Activated B cell treated with CpG ODN at 0.5 μM for 24 hours (primary cell): ENCODE data around the gene BRAT1. TPM values are rescaled to one million over a fixed set of nuclear protein-coding genes. Genes with fewer than 3 reads are reported as not detected.

Experiments
- ATAC-seq: fragments of 200-7000 bp; cut with Tn5 transposase; one replicate; pipeline ENCODE4 v1.10.0; 2021; ENCODE audit warnings: low read depth, mild to moderate bottlenecking, moderate library complexity
- CTCF ChIA-PET: fragments of 350-600 bp; sonication (Branson Sonifier 250); formaldehyde crosslinking; loops from one replicate; lab custom pipeline; 2021; ENCODE audit warnings: antibody characterized with exemption; lab: Charles Lee
- POLR2A ChIA-PET: fragments of 350-600 bp; sonication (Branson Sonifier 250); formaldehyde crosslinking; loops from one replicate; lab custom pipeline; 2021; ENCODE audit warnings: antibody characterized with exemption; lab: Charles Lee
- DNase-seq: peaks from one replicate; pipeline ENCODE4 v3.0.0; 2022
- H3K27ac Mint-ChIP-seq: one replicate; pipeline ENCODE4 v1.8.0; 2020; ENCODE audit warnings: mixed read lengths
- H3K27me3 Mint-ChIP-seq: one replicate; pipeline ENCODE4 v1.8.0; 2021; ENCODE audit warnings: mixed read lengths
- H3K36me3 Mint-ChIP-seq: one replicate; pipeline ENCODE4 v1.8.0; 2021; ENCODE audit warnings: low read depth, mixed read lengths
- H3K4me1 Mint-ChIP-seq: one replicate; pipeline ENCODE4 v1.8.0; 2021; ENCODE audit warnings: mixed read lengths
- H3K4me3 Mint-ChIP-seq: one replicate; pipeline ENCODE4 v1.8.0; 2020; ENCODE audit warnings: mild to moderate bottlenecking, mixed read lengths
- H3K9me3 Mint-ChIP-seq: one replicate; pipeline ENCODE4 v1.8.0; 2020; ENCODE audit warnings: mixed read lengths
- intact Hi-C: fragments of 100-400 bp; cut with micrococcal nuclease; formaldehyde crosslinking; loops from one replicate; pipeline ENCODE4 v1.15.1; 2024
- total RNA-seq: library from RNA; stranded (reverse); gene quantifications from 2 replicates; pipeline ENCODE4 v1.2.3, GENCODE V29; 2022
- TF ChIP-seq, protein P1 (sequence below): fragments of 200-600 bp; IDR thresholded peaks from one replicate; pipeline ENCODE4 v1.8.0; 2022; ENCODE audit warnings: antibody characterized with exemption, mild to moderate bottlenecking

BRAT1 gene
- total RNA-seq, 1 donor from 2014 or later: 31.7 TPM

GRCh38 chr7:2519119-2519930, 36.0 kb downstream of the BRAT1 start, which contains the start of gene LFNG:
Gene LFNG, plus strand, starts transcription at chr7:2519774. Its CDS starts 88 bp downstream, at chr7:2519862.
- DNase-seq (peak; percentile 94), ATAC-seq (peak; percentile 75)
- ChIA-PET POLR2A (interaction anchor here (0.6 to 6.9 kb wide), 10 partner anchors 9 to 119 kb away, joined by 3 to 240 read pairs (median 6); partner anchors contain the start of gene BRAT1), CTCF (interaction anchor here (1.3 kb wide), 1 partner anchor 8 kb away, joined by 8 read pairs; no protein-coding TSS in a partner anchor)
- Mint-ChIP-seq H3K9me3 (no peaks in the 10 kb centered on the region), H3K36me3 (peaks cover 25% of the 10 kb centered on the region), H3K4me1 (peaks cover 49% of the 10 kb centered on the region), H3K27me3 (no peaks in the 10 kb centered on the region), H3K4me3 (peak within 1 kb of the TSS; percentile 96), H3K27ac (peak within 1 kb of the TSS; percentile 87)
- intact Hi-C loops: loop anchor here (1.0 to 2.0 kb wide), 4 partner anchors 8 to 165 kb away; partner anchors contain the start of genes EIF3B and TTYH3
- TF ChIP-seq, protein P1, sequence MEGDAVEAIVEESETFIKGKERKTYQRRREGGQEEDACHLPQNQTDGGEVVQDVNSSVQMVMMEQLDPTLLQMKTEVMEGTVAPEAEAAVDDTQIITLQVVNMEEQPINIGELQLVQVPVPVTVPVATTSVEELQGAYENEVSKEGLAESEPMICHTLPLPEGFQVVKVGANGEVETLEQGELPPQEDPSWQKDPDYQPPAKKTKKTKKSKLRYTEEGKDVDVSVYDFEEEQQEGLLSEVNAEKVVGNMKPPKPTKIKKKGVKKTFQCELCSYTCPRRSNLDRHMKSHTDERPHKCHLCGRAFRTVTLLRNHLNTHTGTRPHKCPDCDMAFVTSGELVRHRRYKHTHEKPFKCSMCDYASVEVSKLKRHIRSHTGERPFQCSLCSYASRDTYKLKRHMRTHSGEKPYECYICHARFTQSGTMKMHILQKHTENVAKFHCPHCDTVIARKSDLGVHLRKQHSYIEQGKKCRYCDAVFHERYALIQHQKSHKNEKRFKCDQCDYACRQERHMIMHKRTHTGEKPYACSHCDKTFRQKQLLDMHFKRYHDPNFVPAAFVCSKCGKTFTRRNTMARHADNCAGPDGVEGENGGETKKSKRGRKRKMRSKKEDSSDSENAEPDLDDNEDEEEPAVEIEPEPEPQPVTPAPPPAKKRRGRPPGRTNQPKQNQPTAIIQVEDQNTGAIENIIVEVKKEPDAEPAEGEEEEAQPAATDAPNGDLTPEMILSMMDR: no peak

DNA sequence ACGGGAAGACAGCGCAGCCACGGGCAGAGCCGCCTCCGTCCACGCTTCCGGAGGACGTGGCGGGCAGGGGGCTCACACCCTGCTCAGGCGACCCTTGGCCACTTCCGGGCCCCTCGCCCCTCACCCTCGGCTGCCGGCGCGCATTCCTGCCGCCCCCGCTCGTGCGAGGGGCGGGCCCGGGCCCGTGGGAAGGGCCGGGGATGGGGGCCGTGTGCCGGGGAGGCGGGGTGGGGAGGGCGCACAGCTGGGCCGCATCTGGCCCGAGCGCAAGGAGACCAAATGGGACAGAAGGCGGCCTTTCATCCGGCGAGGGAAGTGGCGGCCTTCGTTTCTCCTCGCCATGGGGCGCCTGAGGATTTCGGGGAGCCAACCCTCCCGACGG, 36.6 kb downstream of the BRAT1 start:
- Mint-ChIP-seq H3K4me1 (peaks cover 43% of the 10 kb centered on the region), H3K9me3 (no peaks in the 10 kb centered on the region), H3K27ac (peak overlapping the region; percentile 72), H3K4me3 (peak overlapping the region; percentile 80), H3K27me3 (no peaks in the 10 kb centered on the region), H3K36me3 (peaks cover 23% of the 10 kb centered on the region)
- ATAC-seq (no peak), DNase-seq (no peak)
- ChIA-PET CTCF (no interaction called here), POLR2A (interaction anchor here (0.5 to 6.9 kb wide), 7 partner anchors 8 to 48 kb away, joined by 3 to 240 read pairs (median 4); partner anchors contain the start of gene BRAT1)
- intact Hi-C loops: loop anchor here (1.0 to 2.0 kb wide), 4 partner anchors 7 to 164 kb away; partner anchors contain the start of genes EIF3B and TTYH3
- TF ChIP-seq, protein P1: no peak

GRCh38 chr7:2517678-2518507, 37.4 kb downstream of the BRAT1 start:
- POLR2A ChIA-PET: interaction anchor here (0.5 to 4.3 kb wide), 5 partner anchors 11 to 49 kb away, joined by 3 to 142 read pairs (median 9); no protein-coding TSS in a partner anchor
- TF ChIP-seq, protein P1: no peak
- no peaks in the 10 kb centered on the region for H3K9me3 Mint-ChIP-seq
- ATAC-seq (no peak), DNase-seq (no peak)
- H3K4me3 Mint-ChIP-seq: peak overlapping the region; percentile 64
- CTCF ChIA-PET: no interaction called here
- H3K27ac Mint-ChIP-seq: peak overlapping the region; percentile 19
- intact Hi-C loops: loop anchor here (2.0 kb wide), 2 partner anchors 113 to 163 kb away; partner anchors contain the start of genes EIF3B and TTYH3
- H3K27me3 Mint-ChIP-seq: no peaks in the 10 kb centered on the region
- peaks cover 43% of the 10 kb centered on the region for H3K4me1 Mint-ChIP-seq
- H3K36me3 Mint-ChIP-seq: peaks cover 20% of the 10 kb centered on the region

- POLR2A ChIA-PET: interaction anchor here (1.5 kb wide), 1 partner anchor 11 kb away, joined by 9 read pairs; no protein-coding TSS in a partner anchor
- CTCF ChIA-PET: no interaction called here
These were observed 38.3 kb downstream of the BRAT1 start for GRCh38 chr7:2517026-2517425.

More at GRCh38 chr7:2517026-2517425, 38.3 kb downstream of the BRAT1 start:
- Mint-ChIP-seq H3K27ac (no peak overlapping the region), H3K4me3 (no peak overlapping the region), H3K27me3 (no peaks in the 10 kb centered on the region), H3K36me3 (peaks cover 14% of the 10 kb centered on the region), H3K9me3 (no peaks in the 10 kb centered on the region), H3K4me1 (peaks cover 43% of the 10 kb centered on the region)
- DNase-seq (no peak), ATAC-seq (no peak)
- intact Hi-C loops: no loop called here
- TF ChIP-seq, protein P1: no peak
